Measurements from ENCODE around the gene ARFIP2.

ARFIP2 gene

DNA sequence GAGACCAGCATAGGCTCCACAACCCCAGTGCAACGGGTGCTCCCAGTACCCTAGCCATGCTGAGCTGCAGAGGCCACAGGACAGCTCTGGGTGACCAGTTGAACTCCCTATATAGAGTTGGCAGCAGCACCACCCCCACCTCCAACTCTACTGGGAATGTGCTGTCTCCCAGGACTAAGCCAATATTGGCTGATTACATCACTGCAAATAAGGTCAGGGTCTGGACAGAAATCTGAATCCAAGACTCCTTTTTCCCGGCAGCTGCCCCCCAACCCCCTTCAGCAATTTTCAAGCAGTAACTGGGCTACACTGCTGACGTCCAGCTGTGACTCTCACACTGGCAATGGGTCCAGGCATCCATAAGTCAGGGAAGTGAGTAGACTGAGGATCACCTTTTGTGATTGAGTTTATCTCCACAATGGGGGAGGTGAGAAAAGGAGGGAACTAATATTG lies 40.2 kb downstream of the ARFIP2 start, which contains the start of gene HPX:
Gene HPX (minus strand): TSS at position 82 of the 453 bp plus-strand sequence. CDS start 24 bp downstream, at position 58.
- DNase-seq, result no peak

DNA sequence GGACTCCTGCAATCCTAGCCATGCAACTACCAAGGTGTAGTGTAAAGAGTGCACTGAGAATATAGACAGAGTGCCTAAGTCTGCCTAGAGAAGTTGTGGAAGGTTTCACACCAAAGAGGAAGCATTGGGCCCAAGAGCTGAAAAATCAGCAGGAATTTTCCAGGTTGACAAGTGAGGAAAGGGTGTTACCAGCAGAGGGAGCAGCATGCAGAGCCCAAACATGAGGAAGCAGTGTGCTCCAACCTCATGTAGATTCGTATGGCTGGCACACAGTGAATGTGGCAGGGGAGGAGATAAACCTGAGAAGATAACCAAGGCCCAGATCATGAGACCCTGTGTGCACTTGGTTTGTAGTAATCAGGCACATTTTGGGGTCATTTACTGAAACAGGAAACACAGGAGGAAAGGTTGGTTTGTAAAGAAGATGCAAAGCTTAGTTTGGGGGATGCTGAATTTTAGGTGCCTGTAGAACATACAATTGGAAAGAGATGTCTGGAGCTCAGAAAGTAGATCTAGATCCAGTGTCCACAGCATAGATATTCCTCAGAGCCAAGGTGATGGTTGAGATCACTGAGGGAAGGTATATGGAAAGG lies 42.1 kb downstream of the ARFIP2 start:
- peak; percentile 83 for DNase-seq

DNA sequence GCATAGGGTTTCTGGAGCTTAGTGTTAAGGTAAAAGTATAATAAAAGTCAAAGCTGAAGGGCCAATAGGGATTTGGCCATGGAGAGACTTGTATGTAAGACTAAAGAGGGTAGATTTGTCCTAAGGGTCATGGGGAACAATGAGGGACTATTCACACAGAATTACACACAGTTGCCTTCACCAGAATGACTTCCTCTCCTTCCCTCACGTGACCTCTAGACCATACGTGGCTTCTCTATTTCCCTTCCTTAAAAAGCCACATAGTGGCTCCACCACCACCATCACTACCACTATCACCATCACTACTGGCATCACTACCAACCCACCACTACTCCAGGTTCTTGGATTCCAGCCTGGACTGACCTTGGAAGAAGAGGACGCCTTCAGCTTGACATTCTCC lies 43.1 kb downstream of the ARFIP2 start:
- DNase-seq, result peak; percentile 64 to 77 (median 74)

DNA sequence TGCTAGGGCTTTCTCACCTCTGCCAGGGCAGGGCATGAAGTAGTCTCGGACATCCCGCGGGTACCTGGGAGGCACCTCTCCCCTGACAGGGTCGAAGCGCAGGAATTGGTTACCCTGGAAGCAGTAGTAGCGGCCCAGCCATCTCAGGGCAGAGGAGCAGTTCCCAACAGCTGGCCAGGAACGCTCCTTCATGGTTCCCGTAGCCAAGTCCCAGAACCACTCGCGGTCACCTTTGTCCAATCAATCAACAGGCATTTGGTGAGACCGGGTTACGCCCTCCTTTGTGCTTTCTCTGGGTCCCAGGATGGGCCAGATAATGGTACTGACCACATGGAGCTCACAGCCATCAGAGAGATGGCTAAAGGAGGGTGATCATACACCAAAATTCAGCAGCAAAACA lies 43.7 kb downstream of the ARFIP2 start:
- no peak for DNase-seq

DNA sequence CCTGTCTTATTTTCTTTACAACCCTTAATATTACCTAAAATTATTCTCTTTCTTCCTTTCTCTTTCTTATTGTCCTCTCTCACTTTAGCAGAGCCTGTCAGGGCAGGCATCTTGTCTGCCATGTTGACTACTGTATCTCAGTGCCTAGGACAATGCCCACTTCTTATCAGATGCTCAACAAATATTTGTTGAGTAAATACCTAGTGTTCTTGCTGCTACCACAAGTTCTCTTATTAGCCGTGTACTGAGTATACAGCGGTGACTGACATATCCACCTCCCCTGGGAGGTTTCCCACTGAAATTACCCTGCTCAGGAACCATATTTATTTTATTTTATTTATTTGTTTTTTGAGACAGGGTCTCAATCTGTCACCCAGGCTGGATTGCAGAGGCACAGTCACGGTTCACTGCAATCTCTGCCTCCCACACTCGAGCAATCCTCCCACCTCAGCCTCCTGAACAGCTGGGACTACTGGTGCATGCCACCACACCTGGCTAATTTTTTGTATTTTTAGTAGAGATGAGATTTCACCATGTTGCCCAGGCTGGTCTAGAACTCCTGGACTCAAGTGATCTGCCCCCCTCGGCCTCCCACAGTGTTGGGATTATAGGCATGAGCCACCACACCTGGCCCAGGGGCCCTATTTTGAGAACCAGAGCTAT lies 47.0 kb downstream of the ARFIP2 start:
- no peak for DNase-seq

DNA sequence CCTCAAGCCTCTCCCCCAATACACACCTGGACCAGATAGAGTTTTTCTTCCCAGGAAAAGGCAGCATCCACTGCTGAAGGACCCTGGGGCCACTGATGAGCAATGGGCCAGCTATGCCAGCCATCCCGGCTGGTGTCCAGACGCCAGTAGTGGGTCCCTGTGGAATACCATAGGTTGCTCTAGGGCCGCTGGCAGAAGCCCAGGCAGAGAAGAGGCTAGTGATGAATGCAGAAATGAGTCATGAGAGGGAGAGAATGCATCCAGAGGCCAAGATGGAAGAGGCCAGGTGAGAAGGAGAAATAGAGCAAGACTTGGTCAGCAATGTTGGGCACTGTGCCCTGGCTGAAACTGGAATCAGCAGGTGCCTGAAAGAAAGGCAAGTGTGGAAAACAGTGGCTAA lies 49.3 kb downstream of the ARFIP2 start:
- DNase-seq, result no peak

DNA sequence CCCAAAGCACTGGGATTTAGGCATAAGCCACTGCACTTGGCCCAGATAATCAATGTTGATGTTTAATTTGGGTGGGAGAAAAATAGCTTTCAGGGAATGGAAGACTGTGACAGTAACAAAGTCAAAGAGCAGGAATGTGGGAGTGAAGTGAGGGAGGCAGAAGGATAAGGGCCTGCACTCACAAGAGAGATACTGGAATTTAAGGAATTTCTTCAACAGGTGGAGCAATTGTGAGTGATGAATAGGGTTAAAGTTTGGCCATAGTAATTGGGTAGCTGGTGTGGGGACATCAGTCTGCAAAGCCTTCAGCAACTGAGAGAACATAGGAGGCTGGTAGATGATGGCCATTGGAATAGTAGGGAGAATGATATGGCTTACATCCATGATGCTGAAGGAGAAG lies 53.6 kb downstream of the ARFIP2 start:
- DNase-seq, result no peak

All from suppressor macrophage treated with lipopolysaccharide for 1 hour (primary cell).